H9 (cell line): ENCODE results near the gene GSG1L. TPM values are rescaled to one million over a fixed set of nuclear protein-coding genes. Genes with fewer than 3 reads are reported as not detected.

Experiments used
- DNase-seq: peaks from one replicate; pipeline ENCODE4 v3.0.0-alpha.2; 2017
- H2AFZ ChIP-seq: one replicate; pipeline ENCODE4 v1.6.1; 2013; ENCODE audit warnings: mild to moderate bottlenecking, low read length, control low read depth, moderate library complexity
- H2AK5ac ChIP-seq: 2 replicates; pipeline ENCODE4 v1.6.1; 2013; ENCODE audit warnings: low read length, control low read depth, mixed read lengths; ENCODE audit not compliant: insufficient read length
- H2BK120ac ChIP-seq: one replicate; pipeline ENCODE4 v1.6.1; 2013; ENCODE audit warnings: low read depth, mild to moderate bottlenecking, low read length, control low read depth, inconsistent platforms; ENCODE audit not compliant: poor library complexity, severe bottlenecking
- H2BK12ac ChIP-seq: 2 replicates; pipeline ENCODE4 v1.6.1; 2013; ENCODE audit warnings: low read length, control low read depth, mixed read lengths, low read depth; ENCODE audit not compliant: insufficient read length
- H2BK15ac ChIP-seq: 2 replicates; pipeline ENCODE4 v1.6.1; 2013; ENCODE audit warnings: low read depth, low read length, control low read depth
- H2BK20ac ChIP-seq: one replicate; pipeline ENCODE4 v1.6.1; 2013; ENCODE audit warnings: low read depth, mild to moderate bottlenecking, low read length, control low read depth, inconsistent platforms; ENCODE audit not compliant: poor library complexity, severe bottlenecking
- H2BK5ac ChIP-seq: 2 replicates; pipeline ENCODE4 v1.6.1; 2013; ENCODE audit warnings: low read length, control low read depth, mixed read lengths; ENCODE audit not compliant: insufficient read length
- H3K14ac ChIP-seq: 2 replicates; pipeline ENCODE4 v1.6.1; 2013; ENCODE audit warnings: low read length, control low read depth; ENCODE audit not compliant: insufficient read depth
- H3K18ac ChIP-seq: 2 replicates; pipeline ENCODE4 v1.6.1; 2013; ENCODE audit warnings: low read depth, mild to moderate bottlenecking, mixed read lengths, low read length, control low read depth; ENCODE audit not compliant: insufficient read length
- H3K23ac ChIP-seq: 2 replicates; pipeline ENCODE4 v1.6.1; 2013; ENCODE audit warnings: low read length, control low read depth, mixed read lengths, low read depth; ENCODE audit not compliant: insufficient read length
- H3K23me2 ChIP-seq: 2 replicates; pipeline ENCODE4 v1.6.1; 2013; ENCODE audit warnings: low read depth, mild to moderate bottlenecking, mixed read lengths, low read length, control low read depth; ENCODE audit not compliant: insufficient read length, poor library complexity, severe bottlenecking
- H3K27ac ChIP-seq: 2 replicates; pipeline ENCODE4 v1.5.1; 2013; ENCODE audit warnings: low read length, control low read depth, mixed read lengths, low read depth; ENCODE audit not compliant: insufficient read length
- H3K27me3 ChIP-seq: 2 replicates; pipeline ENCODE4 v1.6.1; 2013; ENCODE audit warnings: low read length, control low read depth, inconsistent platforms; ENCODE audit not compliant: insufficient read depth
- H3K4ac ChIP-seq: 2 replicates; pipeline ENCODE4 v1.6.1; 2013; ENCODE audit warnings: low read depth, mild to moderate bottlenecking, control low read depth, inconsistent platforms, low read length, moderate library complexity
- H3K4me1 ChIP-seq: 2 replicates; pipeline ENCODE4 v1.6.1; 2013; ENCODE audit warnings: low read length, control low read depth, inconsistent platforms; ENCODE audit not compliant: insufficient read depth
- H3K4me2 ChIP-seq: 2 replicates; pipeline ENCODE4 v1.6.1; 2013; ENCODE audit warnings: low read length, control low read depth, mixed read lengths; ENCODE audit not compliant: insufficient read length, insufficient read depth
- H3K56ac ChIP-seq: 2 replicates; pipeline ENCODE4 v1.6.1; 2013; ENCODE audit warnings: low read depth, mild to moderate bottlenecking, mixed read lengths, low read length, control low read depth; ENCODE audit not compliant: insufficient read length
- H3K79me1 ChIP-seq: 2 replicates; pipeline ENCODE4 v1.6.1; 2013; ENCODE audit warnings: low read depth, mild to moderate bottlenecking, moderate library complexity, low read length, control low read depth, inconsistent platforms; ENCODE audit not compliant: insufficient read depth, poor library complexity, severe bottlenecking
- H3K79me2 ChIP-seq: 2 replicates; pipeline ENCODE4 v1.6.1; 2013; ENCODE audit warnings: low read length, control low read depth, inconsistent platforms; ENCODE audit not compliant: insufficient read depth
- H3K9ac ChIP-seq: 2 replicates; pipeline ENCODE4 v1.6.1; 2013; ENCODE audit warnings: low read length, control low read depth, mixed read lengths; ENCODE audit not compliant: insufficient read length; ENCODE audit errors: extremely low read depth
- H3K9me3 ChIP-seq: one replicate; pipeline ENCODE4 v1.6.1; 2013; ENCODE audit warnings: low read depth, low read length, inconsistent platforms; ENCODE audit not compliant: control insufficient read depth
- H3T11ph ChIP-seq: one replicate; pipeline ENCODE4 v1.6.1; 2013; ENCODE audit warnings: mild to moderate bottlenecking, low read length, control low read depth, inconsistent platforms
- H4K20me1 ChIP-seq: one replicate; pipeline ENCODE4 v1.6.1; 2013; ENCODE audit not compliant: control insufficient read depth, insufficient read length, insufficient read depth
- H4K5ac ChIP-seq: 2 replicates; pipeline ENCODE4 v1.6.1; 2013; ENCODE audit warnings: low read depth, mild to moderate bottlenecking, mixed read lengths, low read length, control low read depth; ENCODE audit not compliant: insufficient read length
- H4K8ac ChIP-seq: replicated peaks from 2 replicates; pipeline ENCODE4 v1.6.1; 2013; ENCODE audit warnings: low read length, control low read depth, mixed read lengths, low read depth; ENCODE audit not compliant: insufficient read length
- H4K91ac ChIP-seq: 2 replicates; pipeline ENCODE4 v1.6.1; 2013; ENCODE audit warnings: low read depth, mild to moderate bottlenecking, moderate library complexity, mixed read lengths, low read length, control low read depth; ENCODE audit not compliant: insufficient read length
- H3K27ac Mint-ChIP-seq, 3 experiments: 2 replicates in 2 of 3; 3 replicates in 1 of 3; pipeline ENCODE4 v1.8.0; 2020 to 2021; ENCODE audit warnings: mixed read lengths in 3 of 3, mild to moderate bottlenecking in 1 of 3, moderate library complexity in 1 of 3
- H3K27me3 Mint-ChIP-seq: 2 replicates; pipeline ENCODE4 v1.8.0; 2021; ENCODE audit warnings: low read depth, mild to moderate bottlenecking, moderate library complexity, mixed read lengths
- H3K36me3 Mint-ChIP-seq, 3 experiments: 2 replicates in 2 of 3; 3 replicates in 1 of 3; pipeline ENCODE4 v1.8.0; 2020 to 2021; ENCODE audit warnings: low read depth in 3 of 3, mixed read lengths in 3 of 3; ENCODE audit not compliant: insufficient read depth in 1 of 3
- H3K4me1 Mint-ChIP-seq, 2 experiments: 2 replicates each; pipeline ENCODE4 v1.8.0; 2020; ENCODE audit warnings: mixed read lengths in 2 of 2
- H3K4me3 Mint-ChIP-seq, 2 experiments: 2 replicates in 1 of 2; 3 replicates in 1 of 2; pipeline ENCODE4 v1.8.0; 2020 to 2021; ENCODE audit warnings: mild to moderate bottlenecking in 2 of 2, mixed read lengths in 2 of 2, moderate library complexity in 1 of 2
- H3K9me3 Mint-ChIP-seq, 2 experiments: 2 replicates in 1 of 2; 3 replicates in 1 of 2; pipeline ENCODE4 v1.8.0; 2020; ENCODE audit warnings: mild to moderate bottlenecking in 2 of 2, mixed read lengths in 2 of 2, moderate library complexity in 1 of 2
- CTCF ChIP-seq: fragments of 200-600 bp; sonication (generic); conservative IDR thresholded peaks from 3 replicates; pipeline ENCODE4 v1.8.0; 2021; ENCODE audit warnings: antibody characterized with exemption, mild to moderate bottlenecking
- WGBS: extraction: QIAGEN DNeasy Blood & Tissue Kit; methylation state at CpG from one replicate; pipeline ENCODE4 v1.1.7; 2013; ENCODE audit warnings: missing lambda C conversion rate, low lambda C conversion rate, mixed read lengths; ENCODE audit not compliant: insufficient read length; ENCODE audit errors: extremely low coverage; 5-methylcytosine and 5-hydroxymethylcytosine counted together
- total RNA-seq: library from RNA; stranded (reverse); gene quantifications from 2 replicates; pipeline ENCODE4 v1.2.1, GENCODE V29; 2021

GSG1L gene
- total RNA-seq, 1 experiment from 2014 or later: 0.35 TPM

GRCh38 chr16:27870116-27870798, 193.3 kb downstream of the GSG1L start:
- Histone ChIP-seq H2BK5ac (no peak overlapping the region), H3K14ac (no peak overlapping the region), H3T11ph (no peak overlapping the region), H2AK5ac (no peak overlapping the region), H3K9ac (no peak overlapping the region), H3K4me1 (no peaks in the 10 kb centered on the region), H3K79me1 (no peaks in the 10 kb centered on the region), H4K20me1 (no peaks in the 10 kb centered on the region), H4K8ac (no peak overlapping the region), H4K5ac (no peak overlapping the region), H2BK20ac (no peak overlapping the region), H3K18ac (no peak overlapping the region), H2AFZ (no peak overlapping the region), H2BK120ac (no peak overlapping the region), H2BK12ac (no peak overlapping the region), H4K91ac (no peak overlapping the region), H3K23ac (no peak overlapping the region), H3K4me2 (no peak overlapping the region), H3K27ac (no peak overlapping the region), H3K56ac (no peak overlapping the region), H3K9me3 (peaks cover 18% of the 10 kb centered on the region), H2BK15ac (no peak overlapping the region), H3K79me2 (no peaks in the 10 kb centered on the region), H3K23me2 (no peaks in the 10 kb centered on the region), H3K4ac (no peak overlapping the region), H3K27me3 (no peaks in the 10 kb centered on the region; the same call in 1 of the 2 replicates)
- Mint-ChIP-seq H3K27ac (no peak overlapping the region), H3K4me3 (no peak overlapping the region), H3K27me3 (peaks cover 23% of the 10 kb centered on the region), H3K4me1 (no peaks in the 10 kb centered on the region), H3K36me3 (peaks cover 4 to 7% (median 6%) of the 10 kb centered on the region in 3 experiments), H3K9me3 (peaks cover 26 to 33% of the 10 kb centered on the region in 2 experiments)
- no peak for TF ChIP-seq CTCF
- no CpG with 5 or more reads among the region's 4 CpGs for WGBS
- DNase-seq: no peak
